HEK293 (cell line): ENCODE data around the gene TNFSF12.
"Not testable (repeated sequence)": the region's sequence is repeated elsewhere in the genome, so short reads cannot be mapped to it uniquely, and the experiment has no call there.

Experiments
- CTCF ChIA-PET: fragments of 350-600 bp; formaldehyde crosslinking; extraction: SDS; loops from one replicate; lab custom pipeline; 2021; ENCODE audit warnings: antibody characterized with exemption; lab: Yijun Ruan, JAX
- POLR2A ChIA-PET: fragments of 300-600 bp; formaldehyde crosslinking; extraction: SDS; loops from one replicate; lab custom pipeline; 2020; ENCODE audit warnings: antibody characterized with exemption, inconsistent platforms; lab: Yijun Ruan, JAX
- H3K27ac ChIP-seq: fragments of 200-500 bp; sonication (Bioruptor generic); 2 replicates; pipeline ENCODE4 v1.5.1; 2014; ENCODE audit warnings: low read depth, low read length, control low read depth, inconsistent platforms; ENCODE audit errors: extremely low read depth
- H3K36me3 ChIP-seq, 2 experiments: fragments of 200-500 bp in 1 of 2; sonication (Bioruptor generic) in 1 of 2; 1 replicate in 1 of 2; 2 replicates in 1 of 2; pipeline ENCODE4 v1.5.1; 2014 to 2017; ENCODE audit warnings: inconsistent platforms in 2 of 2, low read length in 2 of 2; ENCODE audit not compliant: control insufficient read depth in 2 of 2, insufficient read depth in 1 of 2
- H3K4me1 ChIP-seq: fragments of 200-500 bp; sonication (Bioruptor generic); 2 replicates; pipeline ENCODE4 v1.5.1; 2014; ENCODE audit warnings: mild to moderate bottlenecking, low read length, inconsistent platforms; ENCODE audit not compliant: control insufficient read depth, insufficient read depth
- H3K4me3 ChIP-seq: 2 replicates; pipeline ENCODE4 v1.5.1; 2011; ENCODE audit warnings: low read depth, mild to moderate bottlenecking, control low read depth, low read length, moderate library complexity
- H3K9me3 ChIP-seq: fragments of 200-500 bp; sonication (Bioruptor generic); 2 replicates; pipeline ENCODE4 v1.5.1; 2014; ENCODE audit warnings: low read depth, low read length, inconsistent platforms; ENCODE audit not compliant: control insufficient read depth, insufficient read depth
- BCL6B ChIP-seq: fragments of 450-650 bp; formaldehyde crosslinking; IDR thresholded peaks from 2 replicates; pipeline ENCODE4 v1.5.1; 2017; ENCODE audit warnings: missing biosample characterization, missing genetic modification characterization
- EGR2 ChIP-seq: fragments of 450-650 bp; formaldehyde crosslinking; IDR thresholded peaks from 2 replicates; pipeline ENCODE4 v1.5.1; 2016; ENCODE audit warnings: low read depth, missing biosample characterization, missing genetic modification characterization
- PATZ1 ChIP-seq: fragments of 450-650 bp; formaldehyde crosslinking; IDR thresholded peaks from 2 replicates; pipeline ENCODE4 v1.5.1; 2016; ENCODE audit warnings: missing biosample characterization, missing genetic modification characterization
- SP7 ChIP-seq: fragments of 450-650 bp; formaldehyde crosslinking; IDR thresholded peaks from 2 replicates; pipeline ENCODE4 v1.5.1; 2016; ENCODE audit warnings: missing biosample characterization, missing genetic modification characterization
- ZIC2 ChIP-seq: fragments of 450-650 bp; formaldehyde crosslinking; IDR thresholded peaks from 2 replicates; pipeline ENCODE4 v1.5.1; 2016; ENCODE audit warnings: missing biosample characterization, missing genetic modification characterization
- ZNF138 ChIP-seq: fragments of 450-650 bp; formaldehyde crosslinking; IDR thresholded peaks from 2 replicates; pipeline ENCODE4 v1.5.1; 2016; ENCODE audit warnings: missing biosample characterization, missing genetic modification characterization, borderline replicate concordance
- ZNF24 ChIP-seq: fragments of 450-650 bp; formaldehyde crosslinking; IDR thresholded peaks from 2 replicates; pipeline ENCODE4 v1.5.1; 2016; ENCODE audit warnings: missing biosample characterization, missing genetic modification characterization
- ZNF350 ChIP-seq: fragments of 450-650 bp; formaldehyde crosslinking; IDR thresholded peaks from 2 replicates; pipeline ENCODE4 v1.5.0; 2017; ENCODE audit warnings: missing biosample characterization, mild to moderate bottlenecking, missing genetic modification characterization
- ZNF362 ChIP-seq: fragments of 450-650 bp; formaldehyde crosslinking; IDR thresholded peaks from 2 replicates; pipeline ENCODE4 v1.5.1; 2016; ENCODE audit warnings: missing biosample characterization, missing genetic modification characterization
- ZNF426 ChIP-seq: fragments of 450-650 bp; formaldehyde crosslinking; IDR thresholded peaks from 2 replicates; pipeline ENCODE4 v1.5.1; 2017; ENCODE audit warnings: missing biosample characterization, missing genetic modification characterization, mild to moderate bottlenecking, inconsistent platforms, moderate library complexity
- ZNF514 ChIP-seq: fragments of 450-650 bp; formaldehyde crosslinking; IDR thresholded peaks from 2 replicates; pipeline ENCODE4 v1.5.1; 2016; ENCODE audit warnings: missing biosample characterization, missing genetic modification characterization
- ZNF600 ChIP-seq: fragments of 450-650 bp; formaldehyde crosslinking; IDR thresholded peaks from 2 replicates; pipeline ENCODE4 v1.5.1; 2016; ENCODE audit warnings: missing biosample characterization, missing genetic modification characterization

The TNFSF12 gene

GRCh38 chr17:7592422-7593021 is 43.7 kb downstream of the TNFSF12 start (continued):
- TF ChIP-seq BCL6B (tag by site-specific recombination): no peak

- TF ChIP-seq ZNF426 (tag by site-specific recombination) (no peak), ZNF362 (tag by site-specific recombination) (no peak), EGR2 (tag by site-specific recombination) (peak; percentile 45; the same call in 1 of the 2 replicates), ZNF138 (tag by site-specific recombination) (no peak), ZNF350 (tag by site-specific recombination) (no peak), ZNF600 (tag by site-specific recombination) (0 out of 2 replicates have a peak, but pooled peaks have one; percentile 23)
- POLR2A ChIA-PET: interaction anchor here (0.5 to 3.0 kb wide), 5 partner anchors 9 to 134 kb away, joined by 3 to 9 read pairs (median 4); partner anchors contain the start of genes FXR2, MPDU1 and TP53
- no peaks in the 10 kb centered on the region; the same call in 1 of the 2 replicates for H3K4me1 ChIP-seq
- no peak overlapping the region for H3K4me3 ChIP-seq
- H3K9me3 ChIP-seq: no peaks in the 10 kb centered on the region
- H3K27ac ChIP-seq: no peak overlapping the region
- CTCF ChIA-PET: interaction anchor here (0.7 kb wide), 1 partner anchor 300 kb away, joined by 3 read pairs; no protein-coding TSS in a partner anchor
- peaks cover 63 to 92% of the 10 kb centered on the region in 2 experiments for H3K36me3 ChIP-seq
Measured at GRCh38 chr17:7593296-7593695, 44.4 kb downstream of the TNFSF12 start.

GRCh38 chr17:7597561-7597960 is 48.7 kb downstream of the TNFSF12 start:
- H3K9me3 ChIP-seq, POLR2A ChIA-PET, H3K4me1 ChIP-seq, H3K4me3 ChIP-seq, H3K27ac ChIP-seq: not testable (repeated sequence)
- H3K36me3 ChIP-seq: peaks cover 91 to 93% of the 10 kb centered on the region in 2 experiments
- CTCF ChIA-PET: interaction anchor here (0.6 kb wide), 1 partner anchor 333 kb away, joined by 3 read pairs; no protein-coding TSS in a partner anchor

GRCh38 chr17:7606280-7606679 is 57.4 kb downstream of the TNFSF12 start:
- POLR2A ChIA-PET: interaction anchor here (1.0 to 1.7 kb wide), 2 partner anchors 80 to 81 kb away, joined by 3 read pairs; partner anchors contain the start of gene TP53
- Histone ChIP-seq H3K4me3 (no peak overlapping the region), H3K27ac (no peak overlapping the region), H3K36me3 (peaks cover 69 to 80% of the 10 kb centered on the region in 2 experiments), H3K4me1 (peaks cover 3% of the 10 kb centered on the region), H3K9me3 (no peaks in the 10 kb centered on the region)
- TF ChIP-seq ZNF514 (tag by site-specific recombination) (no peak), SP7 (tag by site-specific recombination) (no peak), PATZ1 (tag by site-specific recombination) (no peak), ZIC2 (0 out of 2 replicates have a peak, but pooled peaks have one; percentile 35), ZNF24 (tag by site-specific recombination) (no peak)
- CTCF ChIA-PET: interaction anchor here (0.6 to 1.8 kb wide), 4 partner anchors 9 to 277 kb away, joined by 3 to 7 read pairs (median 3); partner anchors contain the start of genes NEURL4 and TP53
